SK-N-SH (cell line): ENCODE measurements around the gene USB1. TPM values are rescaled to one million over a fixed set of nuclear protein-coding genes. Genes with fewer than 3 reads are reported as not detected.

Experiments used
- CTCF ChIA-PET: fragments of 300-600, 350-600 bp; formaldehyde crosslinking; extraction: SDS; loops from one replicate; lab custom pipeline; 2021; lab: Yijun Ruan, JAX
- POLR2A ChIA-PET: fragments of 350-600 bp; sonication (Branson Sonifier 250); formaldehyde crosslinking; extraction: SDS; loops from one replicate; lab custom pipeline; 2020; ENCODE audit warnings: antibody characterized with exemption, inconsistent platforms; lab: Yijun Ruan, JAX
- DNase-seq: peaks from one replicate; pipeline ENCODE4 v3.0.0; 2012
- H2AFZ ChIP-seq: fragments of 200-600 bp; sonication (generic); 2 replicates; pipeline ENCODE4 v1.8.1; 2016; ENCODE audit warnings: antibody characterized with exemption, mild to moderate bottlenecking, low read depth
- H3F3A ChIP-seq: fragments of 200-600 bp; sonication (generic); replicated peaks from 2 replicates; pipeline ENCODE3; 2016; ENCODE audit warnings: antibody characterized with exemption, mild to moderate bottlenecking; ENCODE audit not compliant: insufficient read depth
- H3K27ac ChIP-seq, 2 experiments: fragments of 200-500 bp in 1 of 2; fragments of 200-600 bp in 1 of 2; sonication (Bioruptor generic) in 1 of 2; sonication (generic), shearing (Covaris generic) in 1 of 2; 2 replicates each; pipeline versions ENCODE4 v1.5.1 to v1.6.1; 2014 to 2016; ENCODE audit warnings: low read depth in 2 of 2, inconsistent platforms in 1 of 2, low read length in 1 of 2, mild to moderate bottlenecking in 1 of 2, mixed read lengths in 1 of 2
- H3K27me3 ChIP-seq: fragments of 200-600 bp; sonication (generic), shearing (Covaris generic); 2 replicates; pipeline ENCODE4 v1.6.1; 2016; ENCODE audit warnings: mixed run types; ENCODE audit not compliant: insufficient read depth
- H3K36me3 ChIP-seq, 2 experiments: fragments of 200-500 bp in 1 of 2; fragments of 200-600 bp in 1 of 2; sonication (Bioruptor generic) in 1 of 2; sonication (generic) in 1 of 2; replicated peaks in 1 of 2; 2 replicates each; pipeline versions ENCODE3 to v1.5.1; 2014 to 2016; ENCODE audit warnings: low read length in 1 of 2, mild to moderate bottlenecking in 1 of 2; ENCODE audit not compliant: insufficient read depth in 2 of 2, control insufficient read depth in 1 of 2
- H3K4me1 ChIP-seq, 2 experiments: fragments of 200-500 bp in 1 of 2; fragments of 200-600 bp in 1 of 2; sonication (Bioruptor generic) in 1 of 2; sonication (generic), shearing (Covaris generic) in 1 of 2; 2 replicates each; pipeline versions ENCODE4 v1.5.1 to v1.6.1; 2014 to 2016; ENCODE audit warnings: low read depth in 1 of 2, low read length in 1 of 2, mixed run types in 1 of 2; ENCODE audit not compliant: insufficient read depth in 2 of 2, control insufficient read depth in 1 of 2
- H3K4me2 ChIP-seq: fragments of 200-600 bp; sonication (generic), shearing (Covaris generic); 2 replicates; pipeline ENCODE4 v1.6.1; 2017; ENCODE audit warnings: mixed run types
- H3K4me3 ChIP-seq, 2 experiments: fragments of 200-500 bp in 1 of 2; fragments of 200-600 bp in 1 of 2; sonication (Bioruptor generic) in 1 of 2; sonication (generic), shearing (Covaris generic) in 1 of 2; 2 replicates each; pipeline versions ENCODE4 v1.5.1 to v1.8.1; 2014 to 2016; ENCODE audit warnings: low read depth in 2 of 2, inconsistent platforms in 1 of 2, low read length in 1 of 2, mild to moderate bottlenecking in 1 of 2, mixed read lengths in 1 of 2, moderate library complexity in 1 of 2
- H3K79me2 ChIP-seq: fragments of 200-600 bp; sonication (generic); 2 replicates; pipeline ENCODE4 v1.8.1; 2017; ENCODE audit warnings: mild to moderate bottlenecking; ENCODE audit not compliant: insufficient read depth
- H3K9ac ChIP-seq: fragments of 200-600 bp; sonication (generic); 2 replicates; pipeline ENCODE4 v1.6.1; 2017; ENCODE audit warnings: mixed run types
- H3K9me2 ChIP-seq: fragments of 200-600 bp; sonication (generic); 2 replicates; pipeline ENCODE4 v1.6.1; 2017; ENCODE audit warnings: mixed run types
- H3K9me3 ChIP-seq: fragments of 200-600 bp; sonication (generic); 2 replicates; pipeline ENCODE4 v1.6.1; 2017; ENCODE audit warnings: mixed run types, mild to moderate bottlenecking, moderate library complexity
- H4K20me1 ChIP-seq: fragments of 200-600 bp; sonication (generic); 2 replicates; pipeline ENCODE4 v1.6.1; 2017; ENCODE audit warnings: mild to moderate bottlenecking, mixed run types; ENCODE audit not compliant: insufficient read depth
- FOSL2 ChIP-seq: IDR thresholded peaks from 2 replicates; pipeline ENCODE4 v1.4.0; 2012; ENCODE audit warnings: low read depth, mild to moderate bottlenecking, moderate library complexity, borderline replicate concordance
- FOXJ3 ChIP-seq: sonication (generic); formaldehyde crosslinking; IDR thresholded peaks from 2 replicates; pipeline ENCODE4 v1.5.1; 2020; ENCODE audit warnings: mild to moderate bottlenecking, missing genetic modification reagents
- MAX ChIP-seq: IDR thresholded peaks from 2 replicates; pipeline ENCODE4 v1.4.0; 2012; ENCODE audit warnings: low read depth
- MEF2A ChIP-seq: IDR thresholded peaks from 2 replicates; pipeline ENCODE4 v1.4.0; 2012; ENCODE audit warnings: low read depth, borderline replicate concordance
- MXI1 ChIP-seq: IDR thresholded peaks from 2 replicates; pipeline ENCODE4 v1.6.1; 2012; ENCODE audit warnings: mild to moderate bottlenecking, low read depth, low read length, improper control_type of control experiment
- NFIC ChIP-seq: IDR thresholded peaks from 2 replicates; pipeline ENCODE4 v1.4.0; 2012; ENCODE audit warnings: borderline replicate concordance
- NRF1 ChIP-seq: IDR thresholded peaks from 2 replicates; pipeline ENCODE4 v1.6.1; 2012; ENCODE audit warnings: low read depth, mild to moderate bottlenecking, low read length
- RAD21 ChIP-seq: IDR thresholded peaks from 2 replicates; pipeline ENCODE4 v1.6.1; 2012; ENCODE audit warnings: mild to moderate bottlenecking, low read length
- RCOR1 ChIP-seq: fragments of 150-350 bp; IDR thresholded peaks from 2 replicates; pipeline ENCODE4 v1.6.1; 2017; ENCODE audit warnings: antibody characterized with exemption, low read length
- REST ChIP-seq: IDR thresholded peaks from 2 replicates; pipeline ENCODE4 v1.6.1; 2012; ENCODE audit warnings: mild to moderate bottlenecking, low read depth, low read length, moderate library complexity
- RXRA ChIP-seq: IDR thresholded peaks from 2 replicates; pipeline ENCODE4 v1.4.0; 2012; ENCODE audit warnings: low read depth, mild to moderate bottlenecking, borderline replicate concordance
- SIN3A ChIP-seq: IDR thresholded peaks from 2 replicates; pipeline ENCODE4 v1.6.1; 2012; ENCODE audit warnings: low read depth, mild to moderate bottlenecking, low read length, moderate library complexity, borderline replicate concordance
- SMC3 ChIP-seq: IDR thresholded peaks from 2 replicates; pipeline ENCODE4 v1.6.1; 2012; ENCODE audit warnings: low read depth, low read length, improper control_type of control experiment
- TAF1 ChIP-seq: IDR thresholded peaks from 2 replicates; pipeline ENCODE4 v1.6.1; 2012; ENCODE audit warnings: low read depth, mild to moderate bottlenecking, low read length, moderate library complexity, borderline replicate concordance
- TCF12 ChIP-seq: IDR thresholded peaks from 2 replicates; pipeline ENCODE4 v1.4.0; 2012
- TEAD4 ChIP-seq: IDR thresholded peaks from 2 replicates; pipeline ENCODE4 v1.4.0; 2012; ENCODE audit warnings: mild to moderate bottlenecking, borderline replicate concordance; ENCODE audit not compliant: insufficient read depth
- USF2 ChIP-seq: fragments of 150-350 bp; IDR thresholded peaks from 2 replicates; pipeline ENCODE4 v1.6.1; 2017; ENCODE audit warnings: antibody characterized with exemption, low read length, low read depth, borderline replicate concordance
- WGBS: methylation state at CpG from one replicate; pipeline ENCODE4 v1.1.6; 2017; ENCODE audit warnings: low lambda C conversion rate; 5-methylcytosine and 5-hydroxymethylcytosine counted together
- polyA plus RNA-seq, 3 experiments: library from polyadenylated mRNA; depleted of rRNA; stranded (reverse); fragments of >200 nt; gene quantifications; 2 replicates each; pipeline ENCODE4 v1.2.3, GENCODE V29; 2012
- TF ChIP-seq, protein P1 (sequence below): fragments of 200-600 bp; sonication (generic); IDR thresholded peaks from 2 replicates; pipeline ENCODE4 v1.6.1; 2017; ENCODE audit warnings: antibody characterized with exemption, mild to moderate bottlenecking, moderate library complexity

USB1 gene
- polyA plus RNA-seq, 1 of the 3 experiments (the other 2 are of a cell fraction): 94.1 TPM

DNA sequence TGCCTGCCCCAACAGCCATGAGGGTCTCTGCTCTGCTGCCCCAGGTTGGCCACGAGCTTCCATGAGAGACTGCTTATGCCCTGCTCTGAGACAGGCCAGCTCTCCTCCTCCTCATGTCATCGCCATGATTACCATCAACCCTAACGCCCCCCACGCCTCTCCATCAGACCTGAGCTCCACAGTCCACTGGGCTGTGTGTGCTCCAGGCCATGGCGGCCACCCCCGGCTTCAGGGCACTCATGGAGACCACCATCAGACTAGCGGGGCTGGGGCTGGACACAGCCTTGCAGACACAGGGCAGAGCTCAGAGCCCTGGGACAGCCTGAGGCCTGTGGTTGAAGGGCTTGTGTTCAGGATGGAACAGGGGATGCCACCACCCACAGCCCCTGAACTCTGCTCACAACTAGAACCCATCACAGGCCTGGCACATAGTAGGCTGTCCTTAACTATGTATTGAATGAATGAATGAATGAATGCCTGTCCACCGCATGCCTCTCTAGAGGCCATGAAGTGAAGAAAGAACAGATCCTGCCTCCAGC, 44.9 kb upstream of the USB1 start:
- Histone ChIP-seq H3K9me3 (no peaks in the 10 kb centered on the region), H3K4me2 (no peak overlapping the region), H3K27ac (no peak overlapping the region), H3K9ac (no peak overlapping the region), H3K4me1 (no peaks in the 10 kb centered on the region; a peak in 1 of 4 replicates), H4K20me1 (no peaks in the 10 kb centered on the region), H3K4me3 (no peak overlapping the region), H3K27me3 (peaks cover 4% of the 10 kb centered on the region; the same call in 1 of the 2 replicates), H2AFZ (no peak overlapping the region), H3K79me2 (no peaks in the 10 kb centered on the region), H3K36me3 (no peaks in the 10 kb centered on the region), H3F3A (no peaks in the 10 kb centered on the region), H3K9me2 (no peaks in the 10 kb centered on the region)
- TF ChIP-seq RCOR1: no peak
- TF ChIP-seq USF2: no peak
- no peak for TF ChIP-seq NRF1
- TF ChIP-seq TEAD4: no peak
- no peak for TF ChIP-seq TCF12
- no peak for TF ChIP-seq MEF2A
- TF ChIP-seq, protein P1, sequence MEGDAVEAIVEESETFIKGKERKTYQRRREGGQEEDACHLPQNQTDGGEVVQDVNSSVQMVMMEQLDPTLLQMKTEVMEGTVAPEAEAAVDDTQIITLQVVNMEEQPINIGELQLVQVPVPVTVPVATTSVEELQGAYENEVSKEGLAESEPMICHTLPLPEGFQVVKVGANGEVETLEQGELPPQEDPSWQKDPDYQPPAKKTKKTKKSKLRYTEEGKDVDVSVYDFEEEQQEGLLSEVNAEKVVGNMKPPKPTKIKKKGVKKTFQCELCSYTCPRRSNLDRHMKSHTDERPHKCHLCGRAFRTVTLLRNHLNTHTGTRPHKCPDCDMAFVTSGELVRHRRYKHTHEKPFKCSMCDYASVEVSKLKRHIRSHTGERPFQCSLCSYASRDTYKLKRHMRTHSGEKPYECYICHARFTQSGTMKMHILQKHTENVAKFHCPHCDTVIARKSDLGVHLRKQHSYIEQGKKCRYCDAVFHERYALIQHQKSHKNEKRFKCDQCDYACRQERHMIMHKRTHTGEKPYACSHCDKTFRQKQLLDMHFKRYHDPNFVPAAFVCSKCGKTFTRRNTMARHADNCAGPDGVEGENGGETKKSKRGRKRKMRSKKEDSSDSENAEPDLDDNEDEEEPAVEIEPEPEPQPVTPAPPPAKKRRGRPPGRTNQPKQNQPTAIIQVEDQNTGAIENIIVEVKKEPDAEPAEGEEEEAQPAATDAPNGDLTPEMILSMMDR: no peak
- no peak for TF ChIP-seq FOSL2
- TF ChIP-seq SIN3A: no peak
- no peak for TF ChIP-seq REST
- no peak for TF ChIP-seq RAD21
- no peak for TF ChIP-seq MAX
- TF ChIP-seq SMC3: no peak
- TF ChIP-seq NFIC: no peak
- no peak for TF ChIP-seq MXI1
- no peak for TF ChIP-seq FOXJ3 (CRISPR knock-in tag)
- TF ChIP-seq RXRA: no peak
- TF ChIP-seq TAF1: no peak
- ChIA-PET POLR2A (no interaction called here), CTCF (interaction anchor here (1.0 to 1.4 kb wide), 4 partner anchors 11 to 56 kb away, joined by 3 to 5 read pairs (median 3); partner anchors contain the start of gene USB1)
- WGBS: 71% methylated on average over 6 of the region's 8 CpGs
- no peak for DNase-seq
